HG02840 (cell line): ENCODE results near the gene ARID1A.
"Not testable (repeated sequence)": the region's sequence is repeated elsewhere in the genome, so short reads cannot be mapped to it uniquely, and the experiment has no call there.

Source experiments
- ATAC-seq: cut with Tn5 transposase; IDR thresholded peaks from one replicate; pipeline ENCODE4 v1.9.1; 2021; ENCODE audit warnings: mild to moderate bottlenecking, moderate library complexity, moderate number of reproducible peaks; ENCODE audit not compliant: unreplicated experiment, low FRiP score

Gene ARID1A

GRCh38 chr1:26725904-26726303 is 30.1 kb downstream of the ARID1A start:
- not testable (repeated sequence) for ATAC-seq

- no peak for ATAC-seq
Observed at GRCh38 chr1:26726784-26727183, 31.0 kb downstream of the ARID1A start.

GRCh38 chr1:26727476-26727875 is 31.7 kb downstream of the ARID1A start:
- no peak for ATAC-seq

- ATAC-seq = no peak
Observed at GRCh38 chr1:26728645-26729044, 32.8 kb downstream of the ARID1A start.

GRCh38 chr1:26729633-26730032 is 33.8 kb downstream of the ARID1A start:
- no peak for ATAC-seq

GRCh38 chr1:26730695-26731094 is 34.9 kb downstream of the ARID1A start:
- no peak for ATAC-seq

- no peak for ATAC-seq
Observed at GRCh38 chr1:26731233-26731902, 35.6 kb downstream of the ARID1A start.

GRCh38 chr1:26733392-26733791 is 37.6 kb downstream of the ARID1A start:
- ATAC-seq = no peak

GRCh38 chr1:26733982-26734381 is 38.2 kb downstream of the ARID1A start:
- ATAC-seq = no peak

GRCh38 chr1:26734501-26735058 is 38.8 kb downstream of the ARID1A start:
- ATAC-seq = no peak

- no peak for ATAC-seq
Observed at GRCh38 chr1:26739329-26739914, 43.6 kb downstream of the ARID1A start.

GRCh38 chr1:26740023-26740634 is 44.3 kb downstream of the ARID1A start:
- ATAC-seq = no peak

GRCh38 chr1:26740952-26741351 is 45.1 kb downstream of the ARID1A start:
- ATAC-seq = no peak

- no peak for ATAC-seq
Observed at GRCh38 chr1:26743426-26744059, 47.7 kb downstream of the ARID1A start.

- peak; percentile 89 for ATAC-seq
Observed at GRCh38 chr1:26744075-26744959, 48.5 kb downstream of the ARID1A start.

- no peak for ATAC-seq
Observed at GRCh38 chr1:26745191-26745590, 49.4 kb downstream of the ARID1A start.

GRCh38 chr1:26747048-26747447 is 51.2 kb downstream of the ARID1A start:
- ATAC-seq = no peak

GRCh38 chr1:26748351-26748750 is 52.5 kb downstream of the ARID1A start:
- no peak for ATAC-seq

GRCh38 chr1:26749458-26749857 is 53.6 kb downstream of the ARID1A start:
- no peak for ATAC-seq

- ATAC-seq = no peak
Observed at GRCh38 chr1:26750428-26750827, 54.6 kb downstream of the ARID1A start.
